NCI-H1417 (cell line): Measurements from ENCODE around the gene AQP4.

Source experiments
- DNase-seq, 3 experiments: peaks; one replicate each; lab custom pipeline; 2025; lab: John Stamatoyannopoulos, UW

AQP4 gene

DNA sequence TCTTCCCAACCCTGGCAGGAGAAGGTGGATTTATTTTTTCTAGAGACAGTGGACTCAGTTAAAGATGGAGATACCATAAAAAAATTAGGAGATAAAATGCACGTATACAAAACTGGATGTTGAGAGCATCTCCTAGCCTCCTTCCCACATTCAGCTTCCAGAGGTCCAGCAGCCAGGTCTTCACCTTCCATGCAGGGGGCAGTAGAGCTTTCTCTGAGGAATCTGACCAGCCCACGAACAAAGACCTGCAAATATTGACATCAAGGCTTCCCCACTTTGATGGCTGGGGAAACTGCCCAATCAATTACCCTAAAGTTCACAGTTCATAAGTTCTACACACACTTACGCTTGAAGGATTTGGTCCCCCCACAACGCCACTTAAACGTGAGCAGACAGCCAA, 24.5 kb downstream of the AQP4 start:
- no peak for DNase-seq

GRCh38 chr18:26839609-26840008, 25.9 kb downstream of the AQP4 start:
- DNase-seq, result no peak

DNA sequence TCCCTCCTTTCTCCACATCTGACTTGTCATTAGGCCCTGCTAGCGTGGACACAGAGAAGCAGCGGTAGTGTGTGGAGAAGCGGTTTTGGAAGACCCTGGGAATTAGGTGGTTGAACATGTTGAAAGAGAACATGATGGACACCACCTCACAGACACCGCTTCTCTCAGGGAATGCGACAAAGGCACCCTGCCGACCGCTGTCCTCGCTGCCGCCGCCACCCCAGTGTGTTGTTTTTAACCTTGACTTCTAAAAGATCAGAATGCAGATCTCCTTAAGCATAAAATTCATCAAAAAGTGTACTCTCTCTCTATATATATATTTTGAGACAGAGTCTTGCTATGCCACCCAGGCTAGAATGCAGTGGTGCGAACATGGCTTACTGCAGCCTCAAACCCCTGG, 33.2 kb downstream of the AQP4 start:
- DNase-seq, result no peak

DNA sequence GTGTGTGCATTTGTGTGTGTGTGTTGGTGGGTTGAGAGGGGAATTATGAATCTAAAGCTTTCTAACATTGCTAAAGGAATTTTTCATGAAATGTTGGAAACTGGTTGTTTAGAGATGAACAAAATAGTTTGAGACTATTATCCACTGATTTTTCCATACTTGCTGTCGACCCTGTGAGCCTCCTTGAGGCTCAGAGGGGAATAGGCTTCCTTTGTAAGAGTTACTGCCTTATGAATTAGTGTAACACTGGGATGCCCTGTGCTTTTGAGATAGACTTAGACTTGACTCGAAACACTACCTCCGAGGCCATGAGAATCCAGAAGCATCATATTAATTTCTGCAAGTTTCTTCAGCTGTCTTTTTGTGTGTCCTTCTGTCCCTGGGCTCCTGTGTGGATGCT, 37.9 kb downstream of the AQP4 start:
- no peak for DNase-seq

GRCh38 chr18:26826656-26827235, 38.8 kb downstream of the AQP4 start:
- no peak for DNase-seq

DNA sequence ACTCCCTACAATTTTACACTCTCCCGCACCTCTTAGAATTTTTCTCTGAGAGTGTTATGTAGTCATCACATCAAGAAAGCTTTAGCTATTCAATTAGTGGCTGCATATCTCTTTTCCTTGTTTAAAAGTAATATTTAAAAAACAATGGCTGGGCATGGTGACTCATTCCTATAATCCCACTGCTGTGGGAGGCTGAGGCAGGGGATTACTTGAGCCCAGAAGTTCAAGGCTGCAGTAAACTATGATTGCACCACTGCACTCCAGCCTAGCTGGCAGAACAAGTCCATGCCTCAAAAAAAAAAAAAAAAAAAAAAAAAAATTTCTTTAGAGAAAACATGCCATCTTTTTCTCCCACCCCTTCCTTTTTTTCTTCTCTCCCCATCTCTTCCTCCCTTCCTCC, 44.3 kb downstream of the AQP4 start:
- DNase-seq, result no peak

DNA sequence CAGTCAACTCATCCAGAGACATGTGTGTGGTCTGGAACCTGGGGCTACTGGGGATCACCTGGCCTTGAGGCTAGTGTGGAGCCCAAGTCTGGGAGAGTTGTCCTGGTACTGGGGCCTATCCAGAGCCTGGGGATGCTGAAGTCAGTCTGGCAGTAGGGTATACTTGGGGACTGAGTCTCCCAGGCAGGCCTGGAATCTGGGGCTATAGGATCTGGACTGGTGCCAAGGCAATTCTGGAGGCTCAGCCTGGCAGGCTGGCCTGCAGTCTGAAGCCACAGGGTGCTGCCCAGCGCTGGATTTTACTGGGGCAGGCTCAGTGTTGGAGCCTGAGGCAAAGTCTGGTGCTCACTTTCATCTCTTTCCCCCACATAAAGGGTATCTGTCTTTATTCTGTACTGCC, 46.5 kb downstream of the AQP4 start:
- no peak for DNase-seq

GRCh38 chr18:26818461-26818860, 47.0 kb downstream of the AQP4 start:
- no peak for DNase-seq

DNA sequence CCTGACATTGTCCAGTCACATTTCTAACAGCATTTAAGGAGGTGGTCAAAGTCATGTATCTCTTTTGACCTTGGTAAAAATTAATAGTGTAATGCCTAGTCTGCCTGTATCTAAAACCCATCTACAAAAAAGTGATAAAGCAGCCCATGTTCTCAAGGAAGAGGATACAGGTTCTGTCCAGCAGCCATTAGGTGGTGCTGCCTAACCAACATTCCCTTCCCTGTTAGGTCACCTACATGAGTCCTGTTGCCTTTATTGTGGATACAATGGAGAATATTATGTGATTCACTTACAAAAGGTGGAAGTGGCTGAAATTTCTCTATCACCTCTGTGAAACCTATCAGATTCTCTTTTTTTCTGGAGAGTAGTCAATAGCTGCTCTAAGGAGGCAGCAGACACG, 52.5 kb downstream of the AQP4 start:
- peak; percentile 23 to 88 (median 62) for DNase-seq

DNA sequence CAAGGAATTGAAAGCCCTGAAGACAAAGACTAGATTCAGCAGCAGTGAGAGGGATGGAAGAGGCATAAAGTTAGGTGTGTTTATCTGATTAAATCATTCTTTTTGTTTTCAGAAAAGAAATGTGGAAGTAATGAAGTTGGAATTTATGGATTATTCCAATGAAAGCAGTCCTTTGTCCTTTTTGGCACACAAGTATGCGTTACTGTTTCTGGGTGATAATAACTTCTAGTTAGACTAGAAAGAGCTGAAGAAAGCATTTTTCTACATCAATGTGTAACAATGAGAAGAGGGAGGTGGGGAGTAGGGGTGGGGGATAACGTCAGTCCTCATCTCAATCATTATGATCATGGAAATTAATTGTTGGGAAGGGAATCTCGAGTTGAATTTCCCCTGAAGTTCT, 53.0 kb downstream of the AQP4 start:
- no peak for DNase-seq

GRCh38 chr18:26809346-26809745, 56.2 kb downstream of the AQP4 start:
- DNase-seq, result no peak

DNA sequence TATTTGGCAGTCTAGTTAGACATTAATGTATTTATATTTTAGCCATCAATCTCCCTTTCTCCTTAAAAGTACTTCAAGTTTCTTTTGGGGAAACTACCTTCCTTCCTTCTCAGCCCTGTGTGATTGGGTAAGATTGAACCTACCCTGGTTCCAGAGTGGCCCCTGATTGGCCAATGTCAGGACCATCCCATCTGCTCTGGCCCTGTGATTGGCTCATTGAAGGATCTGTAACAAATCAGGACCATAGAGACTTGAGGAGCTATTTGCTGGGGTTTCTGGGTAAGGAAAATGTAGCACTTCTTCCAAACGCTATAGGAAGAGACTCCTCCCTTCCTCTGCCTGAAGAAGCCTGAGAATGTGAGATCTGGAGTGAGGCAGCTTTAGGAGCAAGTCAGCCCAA, 59.3 kb downstream of the AQP4 start:
- no peak for DNase-seq

DNA sequence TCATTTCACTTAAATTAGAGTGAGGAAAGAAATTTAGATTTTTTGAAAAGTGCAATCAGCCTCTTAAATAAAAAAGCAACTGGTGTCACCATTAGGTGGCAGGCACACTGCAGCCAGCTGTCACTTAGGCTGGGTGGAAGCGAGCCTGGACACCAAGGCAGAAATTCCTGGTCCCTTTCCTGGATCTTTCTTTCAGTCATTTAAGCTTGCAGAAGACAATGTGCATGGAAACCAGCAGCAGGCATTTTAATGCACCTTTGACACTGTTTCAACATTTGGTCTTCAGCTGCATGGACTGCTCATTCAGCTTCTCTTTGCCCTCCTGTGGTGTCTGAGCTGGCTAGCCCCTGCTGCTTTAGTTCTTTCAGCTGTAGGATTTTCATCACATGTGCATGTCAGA, 61.0 kb downstream of the AQP4 start:
- peak in 2 of 3 experiments; percentile 55 to 67 for DNase-seq

- DNase-seq, result peak in 1 of 3 experiments; percentile 37
Observed at GRCh38 chr18:26803643-26804042, 61.9 kb downstream of the AQP4 start.

- no peak for DNase-seq
Observed at GRCh38 chr18:26802330-26803200, 62.9 kb downstream of the AQP4 start.
